GM21367 (cell line): ENCODE data around the gene MACROD2.
"Not testable (repeated sequence)": the region's sequence is repeated elsewhere in the genome, so short reads cannot be mapped to it uniquely, and the experiment has no call there.

ENCODE experiments used
- ATAC-seq: cut with Tn5 transposase; IDR thresholded peaks from one replicate; pipeline ENCODE4 v1.9.1; 2021; ENCODE audit not compliant: unreplicated experiment

Gene MACROD2

GRCh38 chr20:15185913-15186312 is 1190.6 kb downstream of the MACROD2 start:
- ATAC-seq: no peak

DNA sequence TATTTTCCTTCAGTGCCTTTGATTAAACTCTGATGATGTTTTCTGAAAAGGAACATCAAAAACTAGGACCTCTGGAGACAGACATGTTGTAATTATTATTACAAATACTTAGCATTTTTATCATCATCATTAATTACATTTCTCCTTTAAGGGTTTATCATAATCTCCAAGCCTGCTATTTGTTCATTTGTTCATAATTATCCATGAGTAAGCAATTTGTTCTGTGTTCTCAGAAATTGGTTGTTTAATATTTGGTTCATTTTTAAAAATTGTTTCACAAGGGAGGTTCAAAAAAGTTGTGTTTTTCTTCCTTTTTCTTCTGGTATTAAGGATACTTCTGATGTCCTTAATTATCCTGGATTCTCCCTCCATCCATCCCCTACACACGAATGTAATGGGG is 1192.3 kb downstream of the MACROD2 start:
- ATAC-seq: no peak

DNA sequence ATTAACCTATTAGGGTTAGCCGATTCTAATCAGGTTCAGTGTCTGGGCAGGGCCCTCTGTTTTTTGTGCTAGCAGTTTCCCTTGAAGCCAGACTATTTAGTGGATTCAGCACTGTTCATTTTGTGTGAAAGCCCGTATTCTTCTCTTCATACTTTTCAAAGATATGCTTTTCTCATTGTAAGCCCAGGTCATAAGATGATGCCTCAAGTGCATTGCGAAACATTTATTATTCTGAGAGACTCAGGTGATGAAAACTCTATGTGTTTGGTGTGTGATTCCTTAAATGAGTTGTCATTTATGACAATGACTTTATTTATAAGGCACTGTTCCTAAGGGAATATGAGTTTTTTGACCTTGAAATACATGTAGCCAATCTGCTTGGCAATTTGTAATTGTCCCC is 1193.1 kb downstream of the MACROD2 start:
- ATAC-seq: no peak

- no peak for ATAC-seq
These were observed 1195.9 kb downstream of the MACROD2 start for GRCh38 chr20:15191082-15191723.

DNA sequence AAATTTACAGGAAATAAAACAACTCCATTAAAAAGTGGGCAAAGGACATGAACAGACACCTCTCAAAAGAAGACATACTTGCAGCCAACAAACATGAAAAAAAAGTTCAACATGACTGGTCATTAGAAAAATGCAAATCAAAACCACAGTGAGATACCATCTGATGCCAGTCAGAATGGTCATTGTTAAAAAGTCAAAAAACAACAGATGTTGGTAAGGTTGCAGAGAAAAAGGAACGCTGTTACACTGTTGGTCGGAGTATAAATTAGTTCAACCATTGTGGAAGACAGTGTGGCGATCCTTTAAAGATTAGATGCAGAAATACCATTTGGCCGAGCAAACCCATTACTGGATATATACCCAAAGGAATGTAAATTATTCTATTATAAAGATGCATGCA is 1200.1 kb downstream of the MACROD2 start:
- no peak for ATAC-seq

GRCh38 chr20:15196547-15197255 is 1201.4 kb downstream of the MACROD2 start:
- ATAC-seq: no peak

DNA sequence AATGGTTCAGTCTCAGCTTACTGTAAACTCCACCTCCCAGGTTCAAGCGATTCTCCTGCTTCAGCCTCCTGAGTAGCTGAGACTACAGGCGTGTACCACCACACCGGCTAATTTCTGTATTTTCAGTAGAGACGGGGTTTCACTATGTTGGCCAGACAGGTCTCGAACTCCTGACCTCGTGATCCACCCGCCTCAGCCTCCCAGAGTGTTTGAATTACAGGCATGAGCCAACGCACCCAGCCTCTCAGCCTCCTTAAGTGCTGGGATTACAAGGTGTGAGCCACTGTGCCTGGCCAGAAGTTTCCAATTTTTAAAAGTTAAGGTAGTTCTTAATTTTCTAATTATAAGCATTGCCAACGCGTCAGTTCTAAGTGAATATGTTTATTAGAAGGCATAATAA is 1202.7 kb downstream of the MACROD2 start:
- not testable (repeated sequence) for ATAC-seq

GRCh38 chr20:15199698-15200097 is 1204.4 kb downstream of the MACROD2 start:
- ATAC-seq: peak; percentile 49

DNA sequence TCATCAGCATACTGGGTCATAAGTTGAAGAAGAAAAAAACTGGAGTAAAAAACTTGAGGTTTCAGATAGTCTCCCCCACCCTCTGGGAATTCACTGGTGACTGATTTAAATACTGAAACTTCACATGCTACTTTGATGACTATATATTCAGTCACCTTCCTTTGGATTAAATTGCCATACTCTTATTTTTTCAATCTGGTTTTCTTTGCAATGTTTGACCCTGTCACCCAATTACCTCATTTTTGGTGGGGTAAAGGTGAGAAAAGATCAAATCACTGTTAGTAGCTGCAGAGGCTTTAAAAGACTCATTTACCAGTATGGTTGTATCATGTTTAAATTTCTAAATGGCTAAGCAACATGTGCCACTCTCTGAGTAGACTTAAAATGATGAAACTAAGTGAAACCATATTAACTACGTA is 1204.8 kb downstream of the MACROD2 start:
- ATAC-seq: peak; percentile 68

- ATAC-seq: no peak
These were observed 1206.3 kb downstream of the MACROD2 start for GRCh38 chr20:15201602-15202001.

DNA sequence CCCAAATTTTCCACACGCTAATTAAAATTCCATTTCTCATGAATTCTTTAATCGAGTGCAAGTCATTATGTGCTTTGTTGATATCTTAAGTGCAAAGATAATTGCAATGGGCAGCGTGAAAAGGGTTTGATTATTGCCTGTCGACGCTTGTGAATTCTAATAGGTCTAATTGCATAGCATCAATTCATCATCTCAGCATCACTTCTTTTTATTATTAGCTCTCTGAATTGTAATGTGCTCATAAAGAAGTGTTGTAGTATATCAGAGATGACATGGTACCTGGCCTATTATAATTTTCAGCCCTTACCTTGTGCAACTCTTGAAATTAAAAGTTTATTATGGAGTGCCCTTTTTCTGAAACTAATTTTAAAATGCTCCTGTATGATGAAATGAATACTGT is 1208.9 kb downstream of the MACROD2 start:
- ATAC-seq: no peak

DNA sequence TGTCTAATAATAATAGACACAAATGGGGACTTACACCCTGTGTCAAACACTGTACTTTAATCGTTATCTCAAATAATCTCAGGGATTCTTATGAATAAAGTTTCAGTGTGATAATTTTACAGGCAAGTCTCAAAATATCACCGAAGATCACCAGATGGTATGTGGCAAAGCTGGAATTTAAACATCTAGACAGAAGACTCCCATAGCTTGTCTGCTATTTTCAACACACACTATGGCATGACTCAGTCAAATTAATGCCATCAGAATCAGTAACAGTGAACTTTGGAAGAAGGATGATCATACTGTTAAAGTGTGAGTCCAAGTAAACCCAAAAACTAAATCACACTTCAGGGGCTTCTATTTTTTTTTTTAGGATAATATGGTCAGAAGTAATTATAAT is 1209.7 kb downstream of the MACROD2 start:
- no peak for ATAC-seq

- no peak for ATAC-seq
These were observed 1210.4 kb downstream of the MACROD2 start for GRCh38 chr20:15205719-15206118.

DNA sequence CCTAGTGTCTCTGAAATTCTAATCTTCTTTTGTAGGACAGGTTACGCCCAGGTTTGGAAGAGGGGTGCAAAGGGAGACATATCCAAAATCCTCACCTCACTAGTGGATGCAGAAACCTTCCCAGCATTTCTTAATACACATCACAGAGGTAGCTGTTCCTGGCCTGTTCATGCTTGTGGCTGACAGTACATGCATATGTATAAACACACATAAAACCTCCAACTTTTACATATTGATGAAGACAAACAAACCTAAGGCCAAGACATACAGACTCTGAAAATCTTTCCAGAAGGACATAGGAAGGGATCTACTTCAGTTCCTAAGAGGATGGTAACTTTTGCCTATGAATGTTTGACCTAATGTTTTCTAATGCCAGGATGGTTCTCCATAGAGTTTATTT is 1214.2 kb downstream of the MACROD2 start:
- no peak for ATAC-seq

DNA sequence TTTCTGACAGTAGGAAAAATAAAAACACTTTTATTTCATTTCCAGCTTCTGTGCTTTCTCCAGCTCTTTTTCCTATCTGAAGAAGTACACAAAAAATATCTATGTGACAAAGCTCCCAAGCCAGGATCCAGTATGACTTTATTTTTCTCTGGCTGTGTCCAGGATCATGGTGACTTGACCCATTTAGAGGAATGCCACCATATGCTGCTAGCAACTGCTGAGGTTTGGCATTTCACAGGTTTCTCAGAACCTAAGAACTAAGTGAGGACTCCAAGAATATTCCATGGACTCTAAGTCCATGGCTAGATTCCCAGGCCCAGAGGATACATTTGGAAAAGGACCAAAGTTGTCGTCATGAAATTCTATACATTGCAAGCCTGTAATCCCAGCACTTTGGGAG is 1218.7 kb downstream of the MACROD2 start:
- no peak for ATAC-seq

DNA sequence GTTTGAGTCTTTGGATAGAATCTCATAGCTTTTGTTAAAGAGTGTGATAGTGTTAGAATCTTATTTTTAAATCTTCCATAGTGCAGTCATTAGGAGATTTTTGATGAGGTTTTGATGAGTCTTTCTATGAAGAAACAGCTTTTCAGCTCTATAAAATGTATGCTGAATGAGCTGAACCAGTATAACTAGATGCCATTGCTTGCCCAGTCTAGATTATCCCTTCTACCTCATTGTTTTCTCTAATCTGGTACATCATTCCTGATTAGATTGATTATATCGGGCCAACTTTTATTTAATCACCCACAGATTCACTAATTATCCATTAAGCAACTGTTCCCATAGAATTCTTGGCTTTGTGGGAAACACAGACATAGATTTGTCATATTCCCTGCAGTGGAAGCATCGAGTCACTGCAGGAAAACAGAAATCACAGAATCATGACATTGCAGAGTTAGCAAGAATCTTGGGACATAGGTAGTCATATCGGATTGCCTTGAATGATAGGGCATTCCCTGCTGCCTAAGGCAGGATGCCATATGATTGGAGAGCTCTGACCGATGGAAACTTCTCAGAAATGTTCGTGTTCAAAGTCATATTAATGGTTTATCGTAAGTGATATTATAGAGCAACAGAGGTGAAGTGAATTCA is 1224.8 kb downstream of the MACROD2 start:
- no peak for ATAC-seq

DNA sequence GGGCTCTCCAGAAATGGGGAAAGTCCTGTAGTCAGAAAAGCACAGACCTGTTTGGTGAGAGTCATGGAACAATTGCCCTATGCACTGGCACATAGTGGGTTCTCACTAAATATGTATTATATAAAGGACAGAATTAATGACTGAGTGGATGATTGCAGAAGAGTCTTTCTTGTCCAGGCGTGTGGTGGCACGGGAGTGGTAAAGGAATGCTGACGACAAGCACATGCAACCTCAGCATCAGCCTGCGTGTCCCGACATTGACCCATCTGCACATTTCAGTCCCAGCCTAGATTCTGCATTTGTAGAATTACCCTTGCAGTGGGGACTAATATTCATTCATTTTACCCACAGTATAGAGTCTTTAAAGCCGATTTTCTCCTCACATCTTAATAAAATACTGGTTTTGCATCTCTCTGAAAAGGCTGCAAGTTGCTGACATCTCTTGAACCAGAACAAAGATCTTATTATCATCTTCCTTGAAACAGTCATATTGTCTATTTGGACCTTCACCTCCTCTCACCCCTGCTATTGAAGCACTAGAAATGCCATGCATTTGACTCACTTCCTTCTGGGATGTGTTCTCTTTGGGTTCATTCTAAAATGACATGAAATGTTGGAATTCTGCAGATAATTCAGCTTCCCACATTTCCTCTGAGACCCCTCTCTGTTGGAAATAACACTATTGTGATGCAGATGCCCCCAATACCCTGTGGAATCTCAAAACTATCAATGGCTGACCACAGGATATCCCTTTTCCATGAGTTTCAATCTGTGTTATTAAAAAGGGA is 1225.7 kb downstream of the MACROD2 start:
- no peak for ATAC-seq

DNA sequence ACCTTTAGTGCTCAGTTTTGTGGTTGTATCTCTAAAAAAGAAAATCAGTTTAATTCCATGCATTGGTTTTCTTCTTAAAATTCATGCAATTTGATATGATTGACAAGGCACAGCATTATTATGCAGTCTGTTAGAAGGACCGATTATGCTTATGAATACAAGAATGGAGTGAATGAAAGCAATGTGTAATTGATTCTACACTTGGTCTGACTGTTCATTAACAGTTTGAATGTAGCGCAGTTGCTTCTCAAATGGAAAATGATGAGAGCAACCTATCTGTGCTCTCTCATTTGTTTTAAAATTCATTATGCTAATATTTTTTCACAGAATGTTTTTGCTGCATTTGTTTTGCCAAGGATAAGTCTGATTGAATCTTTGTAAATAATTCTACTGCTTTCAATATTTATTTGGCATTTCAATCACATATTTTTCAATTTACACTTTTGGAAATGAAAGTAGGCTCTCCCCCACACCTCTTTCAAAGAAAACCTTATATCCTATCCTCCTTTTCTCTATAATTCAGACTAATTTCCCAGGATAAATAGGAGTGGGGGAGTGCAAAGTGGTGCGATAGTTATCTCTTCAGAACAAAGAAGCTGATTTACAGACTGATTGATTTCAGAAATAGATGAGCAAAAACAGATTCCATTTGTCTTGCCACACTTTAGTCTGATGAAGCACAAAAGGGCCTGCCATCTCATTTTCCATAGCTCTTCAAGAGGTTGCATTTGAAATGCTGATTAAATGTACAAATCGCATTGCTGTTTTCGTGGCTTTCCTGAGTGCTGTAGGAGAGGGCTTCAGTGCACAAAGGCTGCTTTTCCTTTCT is 1227.4 kb downstream of the MACROD2 start:
- no peak for ATAC-seq

GRCh38 chr20:15224199-15224598 is 1228.9 kb downstream of the MACROD2 start:
- no peak for ATAC-seq

GRCh38 chr20:15227102-15227501 is 1231.8 kb downstream of the MACROD2 start:
- no peak for ATAC-seq

GRCh38 chr20:15232243-15232642 is 1236.9 kb downstream of the MACROD2 start:
- ATAC-seq: no peak
